ENCODE measurements around the gene WDR20. TPM values are rescaled to one million over a fixed set of nuclear protein-coding genes. Genes with fewer than 3 reads are reported as not detected.

The WDR20 gene
- total and polyA plus RNA-seq, 2 of the 8 experiments (the other 6 are each of a cell fraction or from before 2014, with no cell fraction given): 11.2 to 26.7 TPM

GRCh38 chr14:102157346-102157745 is 17.6 kb downstream of the WDR20 start:
- no peak overlapping the region for H2BK120ac ChIP-seq (replicated peaks; ENCODE audit: low read depth, low read length)
- POLR2A ChIA-PET (ENCODE audit: partially characterized antibody): no interaction called here
- no peaks in the 10 kb centered on the region for H3K23me2 ChIP-seq (ENCODE audit: low read depth, low read length)
- H2BK20ac ChIP-seq (ENCODE audit: low read length): no peak overlapping the region
- peaks cover 8 to 78% of the 10 kb centered on the region in 2 experiments for H3K79me2 ChIP-seq (ENCODE audit: control insufficient read depth in 1 of 2, insufficient read depth in 2 of 2, low read length in 2 of 2)
- H3K9me3 ChIP-seq (ENCODE audit: insufficient read depth in 2 of 2, low read depth in 1 of 2, low read length in 1 of 2): no peaks in the 10 kb centered on the region
- DNase-seq (ENCODE audit: low read depth in 1 of 2, low spot score in 2 of 2) (no peak), FAIRE-seq (no peak)
- H3K4ac ChIP-seq (replicated peaks; ENCODE audit: insufficient read length, low read depth, low read length): no peak overlapping the region
- no peak overlapping the region for H2BK5ac ChIP-seq (ENCODE audit: low read depth, low read length)
- no peak overlapping the region for H3K27ac ChIP-seq (ENCODE audit: low read depth, low read length)
- H4K20me1 ChIP-seq (replicated peaks in 1 of 2; ENCODE audit: control insufficient read depth in 1 of 2, insufficient read depth in 2 of 2, low read length in 2 of 2): peaks cover 3 to 18% of the 10 kb centered on the region in 2 experiments
- TF ChIP-seq CTBP2 (IDR thresholded peaks at IDR 0.05; ENCODE audit: borderline replicate concordance, insufficient read depth, insufficient read length, low read length) (no peak), TAF7 (optimal IDR thresholded peaks at IDR 0.05; ENCODE audit: borderline replicate concordance, low read depth, low read length) (no peak), ATF3 (IDR thresholded peaks at IDR 0.05; ENCODE audit: insufficient read depth, low read depth, low read length) (no peak)
- no peak overlapping the region for H2AFZ ChIP-seq (ENCODE audit: low read length)
- H3K36me3 ChIP-seq (ENCODE audit: control insufficient read depth in 2 of 4, insufficient read depth in 4 of 4, low read length in 3 of 4): no peaks in the 10 kb centered on the region
- CTCF ChIA-PET (ENCODE audit: partially characterized antibody): interaction anchor here (1.0 to 1.8 kb wide), 3 partner anchors 10 to 23 kb away, joined by 3 read pairs; no protein-coding TSS in a partner anchor
- H3K56ac ChIP-seq (replicated peaks; ENCODE audit: insufficient read length, low read depth, low read length): no peak overlapping the region
- no peak overlapping the region for H3K23ac ChIP-seq (ENCODE audit: insufficient read length)
- H3K4me3 ChIP-seq (ENCODE audit: extremely low read depth in 1 of 4, insufficient read depth in 2 of 4, low read depth in 3 of 4, low read length in 4 of 4): no peak overlapping the region
- H3K14ac ChIP-seq (ENCODE audit: insufficient read length): no peak overlapping the region
- no peak overlapping the region for H2BK12ac ChIP-seq (ENCODE audit: low read depth, low read length)
- H3K9ac ChIP-seq (replicated peaks in 1 of 4; ENCODE audit: extremely low read depth in 1 of 4, low read depth in 3 of 4, low read length in 3 of 4): no peak overlapping the region
- H3K4me1 ChIP-seq (replicated peaks in 1 of 4; ENCODE audit: control insufficient read depth in 3 of 4, insufficient read depth in 4 of 4, low read length in 3 of 4): peaks cover 2 to 3% (median 2%) of the 10 kb centered on the region in 4 experiments; a peak in 3 of 7 replicates
- no peak overlapping the region for H2BK15ac ChIP-seq (ENCODE audit: low read length)
- H3K18ac ChIP-seq (ENCODE audit: extremely low read depth, low read length): no peak overlapping the region
- no peak overlapping the region for H4K91ac ChIP-seq (replicated peaks; ENCODE audit: insufficient read length, low read length)
- no peaks in the 10 kb centered on the region for H3K27me3 ChIP-seq (replicated peaks in 1 of 4; ENCODE audit: control insufficient read depth in 3 of 4, extremely low read depth in 1 of 4, insufficient read depth in 3 of 4, low read length in 3 of 4)
- no peak overlapping the region for H2AK5ac ChIP-seq (ENCODE audit: low read depth, low read length)
- H3K4me2 ChIP-seq (ENCODE audit: insufficient read depth in 1 of 2, low read depth in 2 of 2, low read length in 2 of 2): no peak overlapping the region
- H4K8ac ChIP-seq (ENCODE audit: extremely low read depth, insufficient read depth, low read length): no peak overlapping the region
- peaks cover 8% of the 10 kb centered on the region for H3K79me1 ChIP-seq (ENCODE audit: low read depth, low read length)
- H4K5ac ChIP-seq (ENCODE audit: insufficient read length, low read depth, low read length): no peak overlapping the region
